ENCODE data around the gene PRIMA1.

PRIMA1 gene

DNA sequence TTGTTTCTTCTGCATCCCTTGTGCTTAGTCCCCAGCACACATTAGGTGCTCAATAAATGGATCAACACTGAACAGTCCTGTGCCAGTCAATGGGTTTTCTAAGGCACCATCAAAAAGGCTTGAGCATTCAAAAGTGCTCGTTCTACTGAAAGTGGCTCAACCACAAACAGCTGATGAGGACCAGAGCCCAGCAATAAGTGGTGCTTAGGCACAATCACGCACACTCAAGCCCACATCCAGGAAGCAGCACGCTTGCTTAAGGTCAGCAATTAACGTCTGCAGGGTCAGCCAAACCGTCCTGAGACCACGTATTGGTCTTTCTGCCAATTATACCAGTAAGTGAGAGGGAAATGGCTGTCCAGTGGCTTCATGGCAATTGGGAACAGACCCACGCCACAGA lies 56.5 kb downstream of the PRIMA1 start:
- DNase-seq (ENCODE audit: low spot score) = no peak

DNA sequence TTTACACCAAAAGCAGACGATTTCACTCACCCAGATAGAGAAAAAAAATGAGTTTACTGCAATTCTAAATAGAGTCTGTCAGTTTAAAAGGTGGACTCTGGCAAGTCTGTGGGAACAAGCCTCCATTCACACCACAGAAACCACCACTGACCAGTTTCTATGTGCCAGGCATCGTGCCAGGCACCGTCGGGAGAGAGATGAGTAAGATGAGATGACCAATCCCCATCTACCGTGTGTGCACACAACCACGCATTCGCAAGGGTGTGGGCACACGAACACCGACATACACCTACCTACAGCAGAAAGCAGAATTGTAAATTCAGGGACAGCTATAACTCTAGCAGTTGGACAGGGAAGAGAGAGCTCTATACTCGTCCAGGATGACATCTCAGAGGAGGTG lies 58.3 kb downstream of the PRIMA1 start:
- DNase-seq (ENCODE audit: low spot score) = peak; percentile 32

GRCh38 chr14:93728651-93729016 lies 59.7 kb downstream of the PRIMA1 start:
- no peak for DNase-seq (ENCODE audit: low spot score)

DNA sequence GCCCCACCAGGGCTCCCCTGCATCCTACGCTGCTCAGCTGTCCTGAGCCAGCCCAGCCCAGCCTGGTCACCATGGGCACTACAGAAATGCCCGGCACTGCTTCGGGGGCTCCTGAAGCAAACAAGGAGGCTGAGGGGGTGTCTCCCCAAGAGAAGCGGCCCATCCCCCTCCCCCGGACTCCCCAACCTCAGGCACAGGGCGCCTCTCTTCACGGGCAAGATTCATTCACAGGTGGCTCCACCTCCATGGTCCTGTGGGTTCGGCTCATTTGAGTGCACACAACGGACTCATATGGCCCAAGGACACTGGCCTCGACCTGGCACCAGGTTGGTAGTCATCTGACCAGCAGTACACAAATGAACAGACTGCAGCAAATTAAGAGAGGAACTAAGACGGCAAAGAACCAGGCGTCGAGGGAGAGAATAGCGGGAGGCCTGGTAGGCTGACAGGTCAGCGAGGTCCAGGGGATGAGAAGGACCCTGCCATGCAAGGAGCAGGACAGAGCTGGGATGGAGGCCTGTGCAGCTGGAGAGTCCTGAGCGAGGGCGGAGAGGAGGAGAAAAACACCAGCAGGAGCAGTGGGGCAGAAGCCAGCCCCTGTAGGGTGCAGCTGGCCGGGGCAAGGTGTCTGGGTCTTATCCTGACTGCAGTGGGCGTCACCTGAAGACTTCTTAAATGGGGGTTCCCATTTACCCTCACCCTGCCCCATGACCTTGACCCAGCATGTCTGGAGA lies 60.2 kb downstream of the PRIMA1 start:
- no peak for DNase-seq (ENCODE audit: low spot score)

DNA sequence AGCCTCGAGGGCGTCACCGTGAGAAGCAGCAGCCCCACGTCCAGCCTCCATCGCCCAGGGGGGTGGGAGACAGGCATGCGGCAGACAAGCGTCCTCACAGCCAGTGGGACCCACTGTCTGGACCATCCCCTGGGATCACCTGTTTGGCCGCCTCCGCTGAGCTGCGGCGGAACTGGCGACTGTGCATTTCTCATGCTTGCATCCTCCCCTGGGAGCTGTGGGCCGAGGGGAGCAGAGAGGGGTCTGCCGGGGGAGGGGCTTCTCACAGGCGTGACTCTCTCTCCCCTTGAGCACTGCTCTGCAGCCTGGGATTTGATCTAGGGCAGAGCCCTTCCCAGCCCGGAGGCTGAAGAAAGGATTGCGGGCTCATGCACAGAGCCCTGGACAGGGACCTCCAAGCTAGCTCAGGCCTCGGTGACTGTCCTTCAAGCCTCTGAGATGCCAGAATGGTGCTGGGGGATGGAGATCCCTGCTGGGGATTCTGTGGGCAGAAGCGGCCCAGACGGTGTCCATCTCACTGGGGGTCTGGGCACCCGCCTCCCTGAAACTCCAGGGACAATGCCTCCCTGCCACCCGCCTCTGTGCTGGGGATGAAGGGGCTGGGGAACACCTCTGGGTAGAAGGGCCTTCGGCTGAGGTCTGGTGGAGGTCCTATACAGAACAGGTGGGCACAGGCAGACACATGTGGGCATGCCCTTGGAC lies 61.1 kb downstream of the PRIMA1 start:
- DNase-seq (ENCODE audit: low spot score) = no peak

GRCh38 chr14:93725993-93726392 lies 62.3 kb downstream of the PRIMA1 start:
- no peak for DNase-seq (ENCODE audit: low spot score)

DNA sequence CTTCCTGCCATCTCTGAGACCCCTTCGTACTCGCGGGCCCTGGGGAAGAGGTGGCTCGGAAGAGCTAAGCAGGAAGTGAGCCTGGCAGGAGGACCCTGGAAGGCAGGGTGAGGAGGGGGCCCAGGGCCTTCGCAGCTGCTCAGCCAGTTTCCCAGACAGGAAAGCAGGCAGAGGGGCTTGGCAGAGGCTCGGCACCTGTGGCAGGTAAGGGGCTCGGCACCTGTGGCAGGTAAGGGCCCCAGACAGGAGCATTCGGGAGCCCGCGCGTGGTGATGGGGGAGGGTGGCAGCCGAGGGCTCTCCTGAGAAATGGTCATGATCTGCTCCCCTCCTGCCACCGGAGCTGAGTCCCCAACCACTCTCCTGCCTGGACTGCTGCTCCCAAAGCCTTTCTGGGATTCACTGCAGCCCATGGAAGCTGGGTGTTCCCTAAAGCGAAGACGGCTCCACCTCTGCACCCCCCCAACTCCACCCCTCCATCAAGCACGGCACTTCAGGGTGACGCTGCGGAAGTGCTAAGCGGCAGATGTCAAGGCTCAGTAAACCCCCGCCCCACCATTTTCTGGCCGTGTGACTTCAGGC lies 63.2 kb downstream of the PRIMA1 start:
- no peak for DNase-seq (ENCODE audit: low spot score)

- no peak for DNase-seq (ENCODE audit: low spot score)
Measured at GRCh38 chr14:93723001-93723400, 65.3 kb downstream of the PRIMA1 start.

- DNase-seq (ENCODE audit: low spot score) = no peak
Measured at GRCh38 chr14:93720981-93721483, 67.3 kb downstream of the PRIMA1 start.

DNA sequence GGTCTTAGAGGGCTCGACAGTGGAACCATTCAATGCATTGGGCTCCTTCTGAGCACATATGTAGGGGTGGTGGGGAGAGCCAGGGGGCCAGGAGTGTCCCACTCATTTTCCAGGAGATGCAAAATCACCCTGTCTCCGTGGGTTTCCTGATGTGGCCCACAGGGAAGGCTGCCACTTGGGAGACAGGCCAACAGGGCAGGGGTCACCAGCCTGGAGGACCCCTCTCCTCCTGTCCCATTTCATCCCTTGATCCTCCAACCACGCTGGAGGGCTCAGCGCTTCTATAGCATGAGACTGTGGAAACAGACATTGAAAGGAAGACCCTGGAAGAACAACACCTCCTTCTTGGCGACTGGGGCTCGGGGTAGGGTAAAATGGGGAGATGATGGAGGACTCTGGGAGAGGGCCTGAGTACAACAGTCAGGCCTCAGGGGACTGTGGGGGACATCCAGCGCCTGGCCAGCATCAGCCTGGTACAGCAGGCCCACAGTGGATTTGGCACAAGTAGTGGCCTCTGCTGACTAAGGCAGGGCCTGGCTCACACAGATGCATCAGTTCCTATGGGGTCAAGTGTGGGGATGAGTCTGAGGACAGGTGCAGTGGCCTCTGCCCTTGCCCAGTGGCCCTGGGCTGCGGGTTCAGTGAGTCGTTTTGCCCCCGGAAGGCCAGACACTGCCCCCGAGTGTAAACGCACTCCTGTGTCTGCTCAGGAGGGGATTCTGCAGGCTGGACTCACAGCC lies 68.0 kb downstream of the PRIMA1 start:
- DNase-seq (ENCODE audit: low spot score) = no peak

GRCh38 chr14:93719256-93719655 lies 69.0 kb downstream of the PRIMA1 start:
- DNase-seq (ENCODE audit: low spot score) = no peak

DNA sequence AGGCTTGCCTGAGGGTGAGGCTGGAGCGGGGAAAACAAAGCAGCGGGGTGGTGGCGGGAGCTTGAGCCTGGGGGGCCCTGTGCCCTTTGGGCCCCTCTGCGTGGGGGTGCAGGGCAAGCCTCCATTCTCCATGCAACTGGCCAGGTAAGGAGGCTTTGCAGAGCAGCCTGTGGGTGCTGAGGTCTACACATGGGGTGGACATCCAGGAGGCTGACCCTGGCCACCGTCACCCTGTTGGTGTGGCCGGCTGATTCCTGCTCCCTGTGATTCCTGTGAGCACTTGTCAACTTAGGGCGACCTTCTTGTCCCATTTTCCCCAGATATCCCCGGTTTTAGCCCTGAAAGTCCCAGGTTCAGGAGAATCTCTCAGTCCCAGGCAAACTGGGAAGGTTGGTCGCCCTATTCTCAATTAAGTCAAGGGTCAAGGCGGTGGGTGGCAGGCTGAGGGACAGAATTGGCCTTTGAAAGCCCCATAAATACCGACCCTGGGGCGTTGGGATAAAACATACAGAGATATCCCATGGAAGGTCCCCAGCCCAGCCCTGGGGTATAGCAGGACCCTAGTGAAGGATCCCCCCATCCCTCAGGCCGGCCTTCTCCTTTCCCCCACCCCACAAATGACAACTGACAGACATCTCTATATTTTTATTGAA lies 70.5 kb downstream of the PRIMA1 start:
- no peak for DNase-seq (ENCODE audit: low spot score)

GRCh38 chr14:93716746-93717667 lies 71.3 kb downstream of the PRIMA1 start:
- DNase-seq (ENCODE audit: low spot score) = no peak

- no peak for DNase-seq (ENCODE audit: low spot score)
Measured at GRCh38 chr14:93716002-93716745, 72.1 kb downstream of the PRIMA1 start.

- DNase-seq (ENCODE audit: low spot score) = no peak
Measured at GRCh38 chr14:93715279-93715927, 72.9 kb downstream of the PRIMA1 start.

GRCh38 chr14:93714605-93715004 lies 73.7 kb downstream of the PRIMA1 start:
- DNase-seq (ENCODE audit: low spot score) = no peak

DNA sequence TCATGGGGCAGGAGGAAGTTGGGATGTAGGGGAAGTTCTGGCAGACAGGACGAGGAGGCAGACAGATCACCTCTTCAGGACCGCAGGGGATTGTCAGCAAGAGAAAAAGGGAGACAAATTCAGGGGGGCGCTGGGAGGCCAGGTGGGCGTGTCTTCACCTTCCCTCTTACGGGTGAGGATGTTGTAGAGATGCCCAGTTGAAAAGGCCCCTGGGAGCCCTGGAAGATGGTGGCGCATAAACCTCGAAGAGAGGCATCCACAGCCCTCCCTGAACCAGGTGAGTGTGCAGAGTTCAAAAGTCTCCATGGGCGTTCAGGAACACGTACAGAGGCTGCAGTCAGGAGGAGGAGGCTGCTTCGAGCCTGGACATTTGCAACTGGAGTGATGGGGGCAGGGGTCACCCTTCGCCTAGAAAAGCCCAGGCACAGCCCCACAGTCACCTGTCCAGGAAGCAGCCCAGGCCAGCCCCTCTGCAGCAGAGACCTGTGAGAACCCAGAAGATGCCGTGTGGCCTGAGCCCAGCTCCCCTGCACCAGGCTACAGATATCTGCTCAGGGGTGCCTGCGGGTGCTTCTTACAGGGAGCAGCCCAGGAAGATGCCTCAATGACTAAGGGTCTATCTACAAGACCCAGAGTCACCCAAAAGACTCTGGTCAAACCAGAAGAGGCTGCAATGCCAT lies 74.4 kb downstream of the PRIMA1 start:
- no peak for DNase-seq (ENCODE audit: low spot score)

- DNase-seq (ENCODE audit: low spot score) = no peak
Measured at GRCh38 chr14:93712838-93713724, 75.2 kb downstream of the PRIMA1 start.

All from COLO829 (cell line).